ENCODE measurements around the gene TSKS.
"Not testable (repeated sequence)": the region's sequence is repeated elsewhere in the genome, so short reads cannot be mapped to it uniquely, and the experiment has no call there.

TSKS gene

DNA sequence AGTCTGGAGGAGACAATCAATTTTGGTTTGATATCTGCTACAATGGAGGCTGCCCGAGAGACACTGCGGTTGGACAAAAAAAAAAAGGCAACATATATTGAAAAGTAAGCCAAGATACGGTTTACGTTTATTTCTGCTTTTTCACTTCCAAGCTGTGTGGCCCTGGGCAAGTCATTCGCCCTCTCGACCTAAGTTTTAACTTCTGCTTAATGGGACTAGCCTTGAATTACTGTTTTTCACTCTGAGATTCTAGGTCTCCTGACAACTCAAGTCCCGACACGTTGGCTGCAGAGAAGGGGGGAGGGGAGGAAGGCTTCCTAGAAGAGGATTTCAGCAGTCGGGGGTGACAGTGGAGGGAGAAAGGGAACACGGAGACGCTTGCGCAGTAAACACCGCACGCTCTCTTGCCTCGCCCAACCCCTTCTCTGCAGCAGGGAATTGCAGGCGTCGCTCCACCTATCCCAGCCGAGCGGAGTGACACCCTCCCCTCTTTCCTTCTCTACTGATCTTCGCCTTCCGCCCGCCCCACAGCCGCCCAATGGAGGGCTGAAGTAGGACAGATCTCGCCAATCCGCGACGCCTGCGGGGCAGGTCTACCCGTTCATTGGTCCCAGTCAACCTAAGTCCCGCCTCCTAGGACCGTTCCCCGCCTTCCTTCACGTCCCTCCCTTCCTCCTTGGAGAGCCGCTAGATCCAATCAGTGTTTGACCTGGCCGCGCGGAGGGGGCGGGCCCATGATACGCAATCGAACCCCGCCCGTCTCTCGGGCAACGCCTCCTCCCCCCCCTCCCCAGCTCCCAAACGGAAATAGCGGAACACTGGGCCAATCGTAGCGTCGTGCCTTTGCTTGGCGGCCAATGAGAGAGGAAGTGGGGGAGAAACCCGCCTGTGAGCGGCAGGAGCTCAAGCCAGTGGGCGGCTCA is 3.2 kb upstream of the TSKS start:
- peak; percentile 98 to 100 (median 99) for DNase-seq (ENCODE audit: low read depth in 2 of 3, low spot score in 1 of 3)

DNA sequence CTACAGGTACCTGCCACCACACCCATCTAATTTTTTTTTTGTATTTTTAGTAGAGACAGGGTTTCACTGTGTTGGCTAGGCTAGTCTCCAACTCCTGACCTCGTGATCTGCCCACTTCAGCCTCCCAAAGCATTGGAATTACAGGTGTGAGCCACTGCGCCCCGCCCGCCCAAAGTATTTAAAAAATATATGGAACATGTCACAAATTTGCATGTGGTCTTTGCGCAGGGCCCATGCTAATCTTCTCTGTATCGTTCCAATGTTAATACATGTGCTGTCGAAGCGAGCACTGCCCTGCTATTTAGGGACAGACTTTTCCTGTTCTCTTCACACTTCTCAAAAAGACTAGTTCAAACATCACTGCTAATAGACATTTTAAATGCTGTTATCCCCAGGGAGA is 1.2 kb upstream of the TSKS start:
- DNase-seq (ENCODE audit: low read depth in 2 of 3, low spot score in 1 of 3) = no peak

DNA sequence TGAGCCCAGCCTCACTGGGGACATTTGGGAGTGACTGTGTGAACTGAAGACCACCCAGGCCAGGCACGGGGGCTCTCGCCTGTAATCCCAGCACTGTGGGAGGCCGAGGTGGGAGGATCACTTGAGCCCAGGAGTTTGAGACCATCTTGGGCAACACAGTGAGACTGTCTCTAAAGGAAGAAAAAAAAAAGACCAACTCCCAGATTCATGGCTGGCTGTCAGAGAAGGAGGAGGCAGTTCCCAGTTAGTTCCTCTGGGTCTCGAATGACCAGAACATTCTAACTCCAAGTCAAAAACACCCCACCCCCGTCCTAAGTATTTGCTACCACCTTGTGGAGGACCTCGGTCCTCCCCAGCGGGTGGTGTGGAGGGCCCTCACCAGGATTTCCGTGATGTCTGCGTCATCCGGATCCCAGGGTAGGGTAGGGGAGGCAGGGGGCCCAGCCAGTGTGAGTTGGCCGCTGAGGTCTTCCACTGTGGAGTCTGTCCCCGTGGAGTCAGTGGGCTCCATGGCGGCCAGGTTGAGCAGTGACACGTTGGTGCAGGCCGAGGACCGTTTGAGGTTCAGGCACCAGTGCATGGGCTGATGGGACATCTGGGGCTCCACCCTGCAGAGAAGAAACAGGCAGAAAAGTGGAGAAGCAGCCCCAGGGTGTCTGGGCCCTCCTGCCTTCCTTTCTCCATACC is 1.3 kb downstream of the TSKS start:
- no peak for DNase-seq (ENCODE audit: low read depth in 2 of 3, low spot score in 1 of 3)

DNA sequence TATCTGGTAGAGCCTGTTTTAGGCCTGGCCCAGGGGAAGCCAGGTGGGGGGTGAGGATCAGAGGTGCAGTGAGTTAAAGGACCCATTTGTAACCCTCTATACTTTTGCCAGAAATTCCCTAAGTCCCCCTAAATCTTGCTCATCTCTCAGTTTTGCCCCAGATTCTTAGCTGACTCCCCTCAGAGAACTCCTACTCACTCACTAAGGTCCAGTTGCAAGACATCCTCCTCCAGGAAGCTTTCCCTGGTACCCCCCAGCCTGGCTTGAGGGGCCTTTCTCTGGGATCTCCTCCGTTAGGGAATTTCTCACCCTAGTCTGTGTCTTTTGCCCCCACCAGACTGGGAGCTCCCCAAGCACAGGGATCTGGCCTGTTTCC is 1.9 kb downstream of the TSKS start:
- no peak for DNase-seq (ENCODE audit: low read depth in 2 of 3, low spot score in 1 of 3)

DNA sequence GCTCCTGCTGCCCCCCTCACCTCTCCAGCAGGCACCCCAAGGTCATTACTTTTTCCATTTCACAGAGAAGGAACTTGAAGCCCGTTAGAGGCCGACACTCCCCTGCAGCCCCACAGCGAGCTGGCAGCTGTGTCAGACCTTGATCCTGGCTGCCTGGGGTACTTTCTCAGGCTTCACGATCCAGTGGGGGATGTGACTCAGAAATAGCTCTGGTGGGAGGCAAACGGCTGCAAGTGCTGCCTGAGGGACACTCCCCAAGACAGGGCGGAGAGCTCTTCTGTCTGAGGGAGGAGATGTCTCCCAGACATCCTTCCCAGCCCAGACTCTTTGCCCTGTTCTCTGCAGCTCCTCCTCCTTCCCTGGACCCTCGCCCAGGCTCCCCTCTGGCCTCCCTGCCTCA is 4.8 kb downstream of the TSKS start:
- DNase-seq (ENCODE audit: low read depth in 2 of 3, low spot score in 1 of 3) = no peak

DNA sequence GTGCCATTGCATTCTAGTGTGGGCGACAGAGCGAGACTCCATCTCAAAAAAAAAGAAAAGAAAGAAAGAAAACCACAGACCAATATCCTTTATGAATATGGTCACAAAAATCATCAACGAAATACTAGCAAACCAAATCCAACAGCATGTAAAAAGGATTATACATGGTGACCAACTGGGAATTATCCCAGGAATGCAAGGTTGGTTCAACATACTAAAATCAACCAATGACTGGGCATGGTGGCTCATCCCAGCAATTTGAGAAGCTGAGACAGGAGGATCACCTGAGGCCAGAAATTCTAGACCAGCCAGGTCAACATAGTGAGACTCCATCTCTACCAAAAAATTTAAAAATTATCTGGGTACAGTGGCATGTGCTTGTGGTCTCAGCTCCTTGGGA is 7.2 kb downstream of the TSKS start:
- no peak for DNase-seq (ENCODE audit: low read depth in 2 of 3, low spot score in 1 of 3)

DNA sequence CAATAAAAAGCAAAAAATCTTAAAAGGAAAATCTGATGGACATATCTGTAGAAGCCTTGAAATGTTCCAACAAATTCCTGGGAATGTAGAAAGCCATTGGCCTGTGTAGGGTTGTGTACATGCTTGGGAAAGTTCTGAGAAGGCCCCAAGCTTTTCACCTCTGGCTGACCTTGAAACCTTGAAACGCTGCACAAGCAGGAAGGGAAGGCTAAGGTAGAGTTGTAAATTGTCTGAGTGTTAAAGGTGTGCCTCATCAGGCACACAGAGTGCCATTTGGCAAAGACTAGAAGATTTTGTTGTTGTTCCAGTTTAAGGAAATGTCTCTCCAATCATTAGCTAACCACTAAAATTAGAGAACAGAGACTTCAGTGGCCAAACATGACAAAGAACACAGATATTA is 10.4 kb downstream of the TSKS start:
- DNase-seq (ENCODE audit: low read depth in 2 of 3, low spot score in 1 of 3) = no peak

DNA sequence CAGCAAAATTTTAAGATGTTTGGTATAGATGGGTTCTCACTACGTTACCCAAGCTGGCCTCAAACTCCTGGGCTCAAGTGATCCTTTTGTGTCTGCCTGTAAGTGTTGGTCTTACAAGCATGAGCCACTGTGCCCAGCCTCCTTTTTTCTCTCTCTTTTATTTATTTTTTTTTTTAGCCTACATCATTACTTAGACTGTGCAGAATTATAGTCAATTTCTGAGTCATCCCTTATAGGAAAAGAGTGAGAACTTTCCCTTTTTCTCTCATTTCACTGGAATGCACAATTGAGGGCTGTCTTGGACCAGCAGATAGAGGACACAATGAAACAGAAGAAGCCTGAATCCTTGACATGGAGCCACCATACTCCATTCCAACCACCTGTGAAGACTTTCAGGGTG is 13.3 kb downstream of the TSKS start:
- DNase-seq (ENCODE audit: low read depth in 2 of 3, low spot score in 1 of 3) = no peak

DNA sequence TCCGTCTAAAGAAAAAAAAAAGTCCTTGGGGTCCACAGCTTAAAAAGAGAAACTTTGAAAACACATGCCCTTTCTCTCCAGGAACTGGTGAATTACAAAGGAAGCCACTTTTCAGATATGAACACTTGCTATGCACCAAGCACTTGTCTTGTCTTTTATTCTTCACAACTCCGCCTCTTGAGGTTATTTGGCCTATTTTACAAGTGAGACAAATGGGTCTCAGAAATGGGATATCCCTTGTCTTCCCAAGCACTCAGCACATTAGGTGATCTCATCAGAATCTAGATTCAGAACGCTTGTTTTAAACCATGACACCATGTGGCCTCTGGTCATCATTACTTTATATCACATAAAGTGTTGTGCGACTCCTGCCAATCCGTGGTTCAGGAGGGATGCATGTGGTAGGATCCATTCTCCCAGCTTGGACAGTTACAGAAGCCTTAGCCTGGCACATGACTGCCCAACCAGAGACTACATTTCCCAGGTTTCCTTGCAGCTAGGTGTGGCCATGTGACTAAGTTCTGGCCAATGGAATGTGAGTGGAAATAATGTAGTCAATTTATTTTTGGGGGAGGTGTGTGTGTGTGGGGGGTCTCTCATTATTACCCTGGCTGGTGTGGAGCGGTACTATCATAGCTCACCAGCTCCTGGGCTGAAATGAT is 13.9 kb downstream of the TSKS start:
- DNase-seq (ENCODE audit: low read depth in 2 of 3, low spot score in 1 of 3) = no peak

DNA sequence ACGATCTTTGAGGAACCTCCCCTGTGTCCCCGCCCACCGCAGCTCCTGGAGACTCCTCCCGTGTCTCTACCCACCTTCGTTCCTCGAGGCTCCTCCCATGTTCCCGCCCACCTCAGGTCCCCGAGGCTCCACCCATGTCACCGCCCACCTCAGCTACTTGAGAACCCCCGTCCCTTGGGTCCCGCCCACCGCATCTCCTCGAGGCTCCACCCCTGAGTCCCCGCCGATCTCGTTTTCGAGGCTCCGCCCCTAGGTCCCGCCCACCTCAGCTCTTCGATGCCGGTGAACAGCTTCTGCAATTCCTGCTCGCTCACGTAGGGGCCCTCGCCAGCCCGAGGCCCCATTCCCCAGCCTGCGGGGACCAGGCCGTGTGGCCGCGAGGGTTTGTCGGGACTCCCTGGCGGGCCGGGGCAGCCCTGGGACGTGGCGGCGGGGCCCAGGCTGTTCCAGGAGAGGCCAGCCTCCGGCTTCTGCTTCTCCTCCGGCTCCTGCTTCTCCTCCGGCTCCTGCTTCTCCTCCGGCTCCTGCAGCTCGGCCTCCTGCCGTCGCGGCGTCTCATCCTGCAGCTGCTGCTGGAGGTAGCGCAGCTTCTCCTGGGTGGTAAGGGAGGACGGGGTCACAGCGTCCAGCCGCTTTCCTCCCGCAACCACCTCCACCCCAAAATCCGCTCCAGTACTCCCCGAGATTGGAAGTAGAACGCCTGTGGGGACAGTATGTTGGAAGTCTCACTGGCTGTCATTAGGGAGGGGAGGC is 16.7 kb downstream of the TSKS start:
- peak; percentile 45 to 64 (median 46) for DNase-seq (ENCODE audit: low read depth in 2 of 3, low spot score in 1 of 3)

DNA sequence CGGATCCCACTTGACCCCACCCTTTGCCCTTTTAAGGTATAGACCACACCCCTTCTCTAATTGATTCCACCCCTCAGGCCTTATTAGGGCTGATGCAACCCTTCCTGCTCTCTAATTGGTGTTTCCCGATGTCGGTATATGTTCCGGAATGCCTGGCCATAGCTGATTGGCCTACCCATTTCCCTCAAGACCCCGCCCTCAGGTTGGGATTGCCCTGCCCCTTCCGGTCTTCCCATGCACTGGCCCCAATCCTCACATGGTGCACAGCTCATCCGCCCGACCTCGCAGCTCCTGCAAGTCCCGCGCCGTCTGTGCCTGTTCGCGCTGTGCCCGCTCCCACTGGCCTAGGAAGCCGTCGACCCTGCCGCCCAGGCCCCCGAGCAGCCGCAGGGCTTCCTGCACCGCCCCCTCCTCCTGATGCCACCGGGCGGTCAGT is 18.1 kb downstream of the TSKS start:
- no peak for DNase-seq (ENCODE audit: low read depth in 2 of 3, low spot score in 1 of 3)

DNA sequence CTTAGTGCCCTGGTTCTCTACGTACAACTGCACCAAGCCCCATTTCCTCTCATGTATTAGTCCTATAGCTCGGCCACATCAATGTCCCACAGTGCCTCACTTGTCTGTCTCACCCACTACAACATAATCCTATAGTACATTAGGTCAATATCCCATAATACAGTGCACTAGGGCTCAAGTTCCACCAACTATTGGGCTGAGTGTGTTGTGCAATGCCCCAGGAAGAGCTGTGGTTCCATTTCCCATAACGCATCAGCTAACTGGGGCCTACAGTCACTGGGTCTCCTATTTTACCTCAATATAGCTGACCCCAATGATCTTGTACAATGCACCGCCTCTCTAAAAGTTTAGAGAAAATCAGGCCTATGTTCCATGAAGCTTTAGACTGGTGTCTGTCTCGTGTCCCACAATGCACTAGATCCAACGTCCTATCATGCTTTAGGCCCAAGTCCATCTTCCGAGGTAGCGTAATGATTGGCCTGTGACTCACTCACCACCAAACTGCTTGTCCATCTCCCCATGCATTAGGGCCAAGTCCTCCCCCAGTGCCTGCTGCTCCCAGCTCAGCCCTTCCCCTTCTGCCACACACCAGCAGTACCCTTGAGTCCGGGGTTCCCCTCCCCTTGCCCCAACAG is 21.8 kb downstream of the TSKS start:
- no peak for DNase-seq (ENCODE audit: low read depth in 2 of 3, low spot score in 1 of 3)

DNA sequence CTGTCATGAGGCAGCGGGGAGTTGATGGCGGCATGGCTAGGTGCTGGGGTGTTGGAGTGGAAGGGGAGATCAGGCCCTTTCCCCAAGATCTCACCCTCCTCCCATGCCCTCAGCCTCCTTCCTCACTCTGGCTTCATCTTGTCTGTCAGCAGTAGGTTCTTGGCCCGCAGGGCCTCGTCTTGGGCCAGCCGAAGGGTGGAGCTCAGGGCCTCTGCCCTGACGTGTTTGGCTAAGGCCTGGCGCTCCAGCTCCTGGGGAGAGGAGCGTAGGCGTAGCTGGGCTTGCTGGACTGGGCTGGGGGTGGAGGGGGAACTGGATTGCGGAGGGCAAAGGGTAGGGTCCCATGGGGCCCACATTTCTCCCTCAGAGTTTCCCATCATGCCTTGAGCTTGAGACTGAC is 23.2 kb downstream of the TSKS start:
- no peak for DNase-seq (ENCODE audit: low read depth in 2 of 3, low spot score in 1 of 3)

DNA sequence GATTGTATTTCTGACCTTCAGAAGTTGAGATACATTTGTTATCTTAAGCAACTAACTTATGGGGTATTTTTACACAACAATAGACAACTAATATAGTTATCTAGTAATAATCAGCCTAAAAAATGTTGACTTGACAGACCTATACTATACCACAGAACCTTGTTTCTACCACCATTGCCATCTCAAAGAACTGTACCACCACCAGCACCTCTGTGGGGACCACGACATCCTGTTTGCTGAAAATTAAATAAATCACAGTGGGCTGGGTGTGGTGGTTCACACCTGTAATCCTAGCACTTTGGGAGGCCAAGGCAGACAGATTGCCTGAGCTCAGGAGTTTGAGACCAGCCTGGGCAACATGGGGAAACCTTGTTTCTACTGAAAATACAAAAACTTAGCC is 24.0 kb downstream of the TSKS start:
- DNase-seq (ENCODE audit: low read depth in 2 of 3, low spot score in 1 of 3) = no peak

DNA sequence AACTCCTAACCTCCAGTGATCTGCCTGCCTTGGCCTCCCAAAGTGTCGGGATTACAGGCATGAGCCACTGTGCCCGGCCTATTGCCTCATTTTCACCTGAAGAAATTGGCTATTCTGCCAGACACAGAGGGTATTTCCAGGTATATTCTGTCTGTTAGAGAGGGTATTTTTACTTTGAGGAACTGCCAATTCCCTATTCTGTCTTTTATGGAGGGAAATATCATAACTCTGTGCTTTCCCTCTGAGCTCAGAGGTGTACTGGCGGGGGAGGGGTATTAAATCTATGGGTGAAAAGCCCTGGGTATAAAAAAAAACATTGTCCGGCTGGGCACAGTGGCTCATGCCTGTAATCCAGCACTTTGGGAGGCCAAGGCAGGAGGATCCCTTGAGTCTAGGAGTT is 24.8 kb downstream of the TSKS start:
- no peak for DNase-seq (ENCODE audit: low read depth in 2 of 3, low spot score in 1 of 3)

DNA sequence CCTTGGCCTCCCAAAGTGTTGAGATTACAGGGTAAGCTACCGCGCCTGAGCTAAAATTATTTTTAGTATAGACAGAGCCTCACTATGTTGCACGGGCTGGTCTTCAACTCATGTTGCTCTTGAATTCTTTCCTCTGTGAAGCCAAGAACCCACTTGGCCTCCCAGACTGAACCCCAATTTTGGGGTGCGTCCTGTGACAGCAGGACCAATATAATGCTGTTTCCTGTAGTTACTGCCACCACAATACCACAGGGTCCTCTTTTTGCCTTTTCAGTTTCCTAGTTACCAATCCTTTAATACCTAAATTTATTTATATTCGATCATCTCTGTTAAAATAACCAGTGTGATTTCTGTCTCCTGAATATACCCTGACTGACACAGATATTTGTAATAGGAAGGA is 32.9 kb downstream of the TSKS start:
- DNase-seq (ENCODE audit: low read depth in 2 of 3, low spot score in 1 of 3) = no peak

DNA sequence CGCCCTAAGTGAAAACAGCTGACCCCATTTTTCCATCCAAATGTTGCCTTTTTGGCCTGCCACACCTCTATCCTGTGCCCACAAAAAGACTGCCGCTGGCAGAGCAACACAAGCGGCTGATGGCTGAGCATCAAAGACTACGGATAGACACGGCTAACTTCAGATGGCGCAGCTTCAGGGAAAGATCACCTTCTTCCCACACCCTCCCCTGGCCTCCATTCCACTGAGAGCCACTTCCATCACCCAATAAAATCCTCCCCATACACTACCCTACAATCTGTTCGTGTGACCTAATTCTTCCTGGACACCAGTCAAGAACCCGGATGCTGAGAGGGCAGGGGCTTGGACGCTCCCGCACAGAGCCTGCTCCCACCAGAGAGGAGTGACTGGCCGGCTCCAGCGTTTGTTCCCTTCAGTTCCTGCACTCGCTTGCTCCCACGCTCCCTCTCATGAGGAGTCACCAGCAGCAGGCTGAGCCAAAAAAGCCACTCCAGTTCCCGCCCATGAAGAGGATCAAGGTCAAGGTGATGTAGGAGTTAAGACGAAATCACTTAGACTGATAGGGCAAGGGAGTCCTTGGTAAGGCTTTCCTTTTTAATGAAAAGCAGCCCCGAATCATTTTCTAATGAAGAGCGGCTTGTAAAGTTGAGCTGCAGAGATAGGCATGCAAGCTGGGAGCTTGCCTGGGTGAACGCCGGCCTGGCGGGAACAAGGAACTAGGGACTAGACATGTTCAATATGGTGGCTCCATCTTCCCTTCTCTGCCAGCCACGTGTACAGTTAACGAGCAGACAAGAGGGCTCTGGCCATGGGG is 35.7 kb downstream of the TSKS start:
- no peak for DNase-seq (ENCODE audit: low read depth in 2 of 3, low spot score in 1 of 3)

DNA sequence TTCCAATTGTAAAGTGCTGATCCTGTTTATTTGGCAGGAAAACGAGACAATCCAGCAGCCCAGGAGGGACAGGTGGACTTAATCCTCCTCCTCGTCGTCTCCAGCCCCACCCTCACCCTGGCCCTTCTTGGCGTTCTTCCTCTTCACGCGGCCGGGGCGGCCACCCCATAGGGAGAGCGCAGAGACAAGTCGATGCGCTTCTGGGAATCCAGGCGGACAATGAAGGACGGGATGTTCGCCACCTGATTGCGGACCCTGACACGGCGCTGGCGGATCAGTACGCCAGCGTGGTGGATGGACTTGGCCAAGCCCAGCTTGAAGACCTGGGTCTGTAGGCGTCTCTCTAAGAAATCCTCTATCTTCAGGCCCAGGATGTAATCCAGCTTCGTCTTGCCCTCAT is 43.7 kb downstream of the TSKS start:
- not testable (repeated sequence) for DNase-seq (ENCODE audit: low read depth in 2 of 3, low spot score in 1 of 3)

DNA sequence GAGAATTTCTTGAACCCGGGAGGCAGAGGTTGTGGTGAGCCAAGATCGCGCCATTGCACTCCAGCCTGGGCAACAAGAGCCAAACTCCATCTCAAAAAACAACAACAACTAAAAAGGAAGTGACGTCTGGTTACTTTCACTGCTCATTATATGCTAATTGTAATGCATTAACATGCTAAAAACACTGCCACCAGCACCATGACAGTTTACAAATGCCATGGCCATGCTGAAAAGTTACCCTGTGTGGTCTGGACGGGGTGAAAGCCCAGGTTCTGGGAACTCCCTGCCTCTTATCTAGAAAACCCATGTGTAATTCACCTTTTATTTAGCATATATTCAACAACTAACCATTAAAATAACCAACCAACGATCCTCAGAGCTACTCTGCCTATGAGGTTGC is 44.1 kb downstream of the TSKS start:
- no peak for DNase-seq (ENCODE audit: low read depth in 2 of 3, low spot score in 1 of 3)

DNA sequence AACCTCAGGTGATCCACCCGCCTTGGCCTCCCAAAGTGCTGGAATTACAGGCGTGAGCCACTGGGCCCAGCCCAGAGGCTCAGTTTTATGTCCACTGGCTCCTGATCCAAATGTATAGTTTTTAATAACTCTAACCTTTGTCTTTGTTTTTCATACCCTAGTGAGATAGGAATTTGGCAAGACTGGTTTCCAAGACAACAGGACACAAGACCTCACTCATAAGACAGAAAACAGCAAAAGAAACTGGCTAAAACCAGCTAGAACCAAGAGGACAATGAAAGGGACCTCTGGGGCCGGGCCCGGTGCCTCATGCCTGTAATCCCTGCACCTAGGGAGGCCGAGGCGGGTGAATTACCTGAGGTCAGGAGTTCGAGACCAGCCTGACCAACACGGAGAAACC is 44.6 kb downstream of the TSKS start:
- no peak for DNase-seq (ENCODE audit: low read depth in 2 of 3, low spot score in 1 of 3)

Measured in stimulated activated CD4-positive, alpha-beta T cell treated with anti-CD3 and anti-CD28 coated beads, Interleukin-12 subunit alpha, Interleukin-12 subunit beta, amount 100 ng/mL, for 48 hours (primary cell).